ENCODE results near the gene U2AF2. TPM values are rescaled to one million over a fixed set of nuclear protein-coding genes. Genes with fewer than 3 reads are reported as not detected.

The U2AF2 gene
- total RNA-seq, 6 experiments from 2014 or later: 55.1 to 75.6 (median 63.5) TPM

DNA sequence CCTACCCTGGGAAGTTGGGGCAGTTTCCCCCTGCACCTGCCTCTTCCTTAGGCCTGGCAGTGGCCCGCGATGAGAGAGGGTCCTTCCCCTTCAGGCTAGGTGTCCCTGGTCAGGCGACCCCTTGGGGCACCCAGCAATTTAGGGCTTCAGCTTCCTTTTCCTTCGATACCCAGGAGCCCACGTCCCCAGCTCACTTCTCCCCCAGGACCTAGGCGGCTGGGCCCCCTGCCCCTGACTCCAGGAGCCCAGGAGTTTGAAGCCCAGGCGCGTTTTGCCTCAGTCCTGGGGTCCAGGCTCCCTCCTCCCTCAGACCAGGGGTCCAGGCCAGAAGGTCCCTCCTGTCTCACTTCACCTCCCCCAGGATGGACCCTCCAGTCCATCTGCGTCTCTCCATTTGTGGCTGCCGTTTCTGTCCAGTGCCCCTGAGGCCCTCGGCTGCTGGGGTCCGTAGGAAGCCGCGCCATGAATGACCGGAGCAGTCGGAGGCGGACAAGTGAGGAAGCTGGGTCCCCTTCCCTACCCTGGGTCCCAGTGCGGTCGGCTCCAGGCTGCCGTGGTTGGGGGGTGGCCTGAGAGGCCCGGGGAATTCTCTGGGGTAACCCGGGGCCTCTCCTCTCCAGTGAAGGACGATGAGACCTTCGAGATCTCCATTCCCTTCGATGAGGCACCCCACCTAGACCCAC, 6.1 kb upstream of the U2AF2 start:
- no peak for ATAC-seq
- WGBS (ENCODE audit: insufficient coverage, low coverage, low lambda C conversion rate, missing lambda C conversion rate): 24% methylated on average over 13 of the region's 25 CpGs
- H3K36me3 ChIP-seq: peaks cover 0 to 10% (median 0%) of the 10 kb centered on the region in 4 donors
- intact Hi-C loops (cut with DNase I): no loop called here
- peak in 1 of 3 donors; percentile 19 for DNase-seq
- no peaks in the 10 kb centered on the region for H3K9me3 ChIP-seq
- TF ChIP-seq, protein P1, sequence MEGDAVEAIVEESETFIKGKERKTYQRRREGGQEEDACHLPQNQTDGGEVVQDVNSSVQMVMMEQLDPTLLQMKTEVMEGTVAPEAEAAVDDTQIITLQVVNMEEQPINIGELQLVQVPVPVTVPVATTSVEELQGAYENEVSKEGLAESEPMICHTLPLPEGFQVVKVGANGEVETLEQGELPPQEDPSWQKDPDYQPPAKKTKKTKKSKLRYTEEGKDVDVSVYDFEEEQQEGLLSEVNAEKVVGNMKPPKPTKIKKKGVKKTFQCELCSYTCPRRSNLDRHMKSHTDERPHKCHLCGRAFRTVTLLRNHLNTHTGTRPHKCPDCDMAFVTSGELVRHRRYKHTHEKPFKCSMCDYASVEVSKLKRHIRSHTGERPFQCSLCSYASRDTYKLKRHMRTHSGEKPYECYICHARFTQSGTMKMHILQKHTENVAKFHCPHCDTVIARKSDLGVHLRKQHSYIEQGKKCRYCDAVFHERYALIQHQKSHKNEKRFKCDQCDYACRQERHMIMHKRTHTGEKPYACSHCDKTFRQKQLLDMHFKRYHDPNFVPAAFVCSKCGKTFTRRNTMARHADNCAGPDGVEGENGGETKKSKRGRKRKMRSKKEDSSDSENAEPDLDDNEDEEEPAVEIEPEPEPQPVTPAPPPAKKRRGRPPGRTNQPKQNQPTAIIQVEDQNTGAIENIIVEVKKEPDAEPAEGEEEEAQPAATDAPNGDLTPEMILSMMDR (IDR thresholded peaks at IDR 0.05): no peak
- no peak for TF ChIP-seq POLR2A (IDR thresholded peaks at IDR 0.05)
- H3K4me1 ChIP-seq: peaks cover 0 to 20% (median 3%) of the 10 kb centered on the region in 4 donors
- H3K27me3 ChIP-seq: no peaks in the 10 kb centered on the region
- H3K4me3 ChIP-seq: peak overlapping the region; percentile 77 to 96 (median 89)
- H3K27ac ChIP-seq: peak overlapping the region; percentile 34 to 81 (median 78)

DNA sequence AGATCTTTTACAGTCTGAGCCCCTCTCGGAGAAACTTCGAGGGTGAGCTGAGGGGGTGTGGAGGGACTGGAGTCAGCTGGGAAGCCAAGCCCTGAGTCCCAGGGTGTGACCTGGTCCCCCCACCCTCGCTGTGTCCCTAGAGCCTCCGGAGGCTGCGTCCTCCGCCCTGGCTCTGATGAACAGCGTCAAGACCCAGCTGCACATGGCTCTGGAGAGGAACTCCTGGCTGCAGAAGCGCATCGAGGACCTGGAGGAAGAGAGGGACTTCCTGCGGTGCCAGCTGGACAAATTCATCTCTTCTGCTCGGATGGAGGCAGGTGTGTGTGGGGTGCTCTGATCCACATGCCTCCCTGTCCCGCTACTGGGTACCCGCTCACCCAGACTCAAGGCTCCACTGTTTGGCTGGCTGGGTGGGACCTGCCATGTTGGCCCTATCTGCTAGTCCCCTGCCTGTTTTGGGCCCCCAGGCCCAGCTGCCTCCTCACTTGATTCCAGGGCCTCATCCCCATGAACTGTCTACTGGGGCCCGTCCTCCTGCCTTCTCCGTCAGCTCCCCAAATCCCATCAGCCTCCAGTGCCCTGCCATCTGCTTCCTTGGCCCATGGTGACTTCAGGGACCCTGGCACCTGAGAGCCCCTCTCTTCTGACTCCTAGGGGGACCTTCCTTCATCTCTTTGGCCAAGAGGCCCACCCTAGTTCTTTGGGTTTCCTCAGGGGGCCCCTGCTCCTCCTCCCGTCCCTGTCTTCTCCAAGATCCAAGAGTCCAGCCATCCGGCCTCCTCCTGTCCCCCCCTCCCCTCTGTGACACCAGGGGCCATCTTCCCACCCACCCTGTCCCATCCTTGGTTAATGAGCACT, 5.3 kb upstream of the U2AF2 start:
- H3K27ac ChIP-seq: no peak overlapping the region
- peak overlapping the region in 1 of 3 donors; percentile 77 for H3K4me3 ChIP-seq
- H3K4me1 ChIP-seq: peaks cover 0 to 16% (median 3%) of the 10 kb centered on the region in 4 donors
- H3K36me3 ChIP-seq: peaks cover 0 to 10% (median 0%) of the 10 kb centered on the region in 4 donors
- intact Hi-C loops (cut with DNase I): no loop called here
- WGBS (ENCODE audit: insufficient coverage, low coverage, low lambda C conversion rate, missing lambda C conversion rate): 79% methylated on average over 2 of the region's 17 CpGs
- DNase-seq: peak in 1 of 3 donors; percentile 17
- TF ChIP-seq, protein P1 (IDR thresholded peaks at IDR 0.05): no peak
- TF ChIP-seq POLR2A (IDR thresholded peaks at IDR 0.05): no peak
- ATAC-seq: no peak
- H3K27me3 ChIP-seq: no peaks in the 10 kb centered on the region
- no peaks in the 10 kb centered on the region for H3K9me3 ChIP-seq

DNA sequence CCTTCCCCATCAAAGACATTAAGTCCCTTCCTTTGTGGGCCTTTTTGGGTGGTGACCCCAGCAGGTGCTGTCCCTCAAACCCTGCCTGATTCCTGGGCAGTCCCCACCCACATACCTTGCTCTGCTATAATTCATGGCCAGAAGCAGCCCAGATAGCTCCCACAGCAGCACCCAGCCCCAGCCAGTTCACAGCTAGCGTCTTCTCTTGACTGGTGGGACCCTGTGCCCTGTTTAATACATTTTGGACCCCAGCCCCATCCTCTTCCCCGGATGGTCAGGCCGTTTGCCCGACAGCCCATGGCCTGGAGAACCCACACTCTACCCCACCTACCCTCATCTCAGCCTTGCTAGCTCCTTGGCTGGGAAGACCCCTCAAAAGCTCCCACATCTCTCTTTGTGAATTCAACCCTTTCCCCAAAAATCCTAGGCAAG, 4.7 kb upstream of the U2AF2 start:
- whole genome bisulfite sequencing (ENCODE audit: insufficient coverage, low coverage, low lambda C conversion rate, missing lambda C conversion rate): 74% methylated on average over 3 of the region's 4 CpGs
- TF ChIP-seq, protein P1 (IDR thresholded peaks at IDR 0.05): no peak
- no peak for TF ChIP-seq POLR2A (IDR thresholded peaks at IDR 0.05)
- no peak overlapping the region for H3K27ac ChIP-seq
- no peak for ATAC-seq
- no peaks in the 10 kb centered on the region for H3K9me3 ChIP-seq
- H3K4me1 ChIP-seq: peaks cover 0 to 13% (median 3%) of the 10 kb centered on the region in 4 donors
- H3K4me3 ChIP-seq: no peak overlapping the region
- H3K27me3 ChIP-seq: no peaks in the 10 kb centered on the region
- DNase-seq: no peak
- peaks cover 0 to 4% (median 0%) of the 10 kb centered on the region in 4 donors for H3K36me3 ChIP-seq
- intact Hi-C loops (cut with DNase I): no loop called here

DNA sequence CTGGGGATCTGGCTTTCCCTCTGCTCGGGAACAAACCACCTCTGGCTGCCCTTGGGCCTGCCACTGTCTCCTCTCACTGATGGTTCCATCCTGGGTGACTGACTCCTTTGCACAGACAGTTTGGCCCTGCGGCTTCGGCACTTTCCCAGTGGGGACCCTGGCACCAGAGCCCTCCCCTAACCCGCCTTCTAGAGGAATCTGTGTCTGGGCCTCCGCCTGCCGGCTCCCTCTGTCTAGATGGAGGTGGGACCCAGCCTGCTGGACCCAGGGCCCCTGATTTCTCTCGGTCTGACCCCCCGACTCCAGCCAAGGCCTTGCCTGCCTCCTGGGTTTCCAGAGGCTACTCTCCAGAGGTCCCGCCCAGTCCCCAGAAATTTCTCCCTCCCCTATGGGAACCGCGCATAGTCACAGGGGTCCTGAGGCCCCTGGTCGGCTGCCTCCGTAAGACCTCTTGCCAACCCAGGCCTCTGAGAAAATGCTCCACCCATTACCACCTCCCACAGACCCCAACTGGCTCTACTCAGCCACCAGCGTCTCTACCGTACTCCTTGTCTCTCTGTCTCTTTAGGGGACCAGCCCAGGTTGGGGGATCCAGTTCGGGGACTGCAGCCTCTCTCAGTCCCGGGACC, 4.1 kb upstream of the U2AF2 start:
- TF ChIP-seq POLR2A (IDR thresholded peaks at IDR 0.05): no peak
- TF ChIP-seq, protein P1 (IDR thresholded peaks at IDR 0.05): no peak
- DNase-seq: peak in 1 of 3 donors; percentile 20
- H3K36me3 ChIP-seq: no peaks in the 10 kb centered on the region
- no peak overlapping the region for H3K4me3 ChIP-seq
- WGBS (ENCODE audit: insufficient coverage, low coverage, low lambda C conversion rate, missing lambda C conversion rate): 89% methylated on average over 6 of the region's 17 CpGs
- no peaks in the 10 kb centered on the region for H3K9me3 ChIP-seq
- no peak overlapping the region for H3K27ac ChIP-seq
- peaks cover 0 to 13% (median 3%) of the 10 kb centered on the region in 4 donors for H3K4me1 ChIP-seq
- intact Hi-C loops (cut with DNase I): no loop called here
- no peaks in the 10 kb centered on the region for H3K27me3 ChIP-seq
- no peak for ATAC-seq
